Ascending aorta (tissue), 2 donors: ENCODE results near the gene ULK4. TPM values are rescaled to one million over a fixed set of nuclear protein-coding genes. Genes with fewer than 3 reads are reported as not detected.
"Not testable (repeated sequence)": the region's sequence is repeated elsewhere in the genome, so short reads cannot be mapped to it uniquely, and the experiment has no call there.

ENCODE experiments used
- DNase-seq, 2 donors: peaks; one replicate each; pipeline ENCODE4 v3.0.0-alpha.2; 2019; ENCODE audit warnings: low spot score in 2 of 2
- H3K27ac ChIP-seq, 2 donors: fragments of 200-600 bp; sonication (generic); one replicate each; pipeline ENCODE4 v1.5.1; 2016 to 2017; ENCODE audit warnings: mild to moderate bottlenecking in 1 of 2
- H3K27me3 ChIP-seq: fragments of 200-600 bp; sonication (generic); one replicate; pipeline ENCODE4 v1.5.1; 2017
- H3K36me3 ChIP-seq, 2 donors: fragments of 200-600 bp; sonication (generic); one replicate each; pipeline ENCODE4 v1.5.1; 2016
- H3K4me1 ChIP-seq, 2 donors: fragments of 200-600 bp; sonication (generic); one replicate each; pipeline ENCODE4 v1.5.1; 2016 to 2017; ENCODE audit warnings: mild to moderate bottlenecking in 1 of 2
- H3K4me3 ChIP-seq, 2 donors: fragments of 200-600 bp; sonication (generic); one replicate each; pipeline ENCODE4 v1.5.1; 2016 to 2017; ENCODE audit warnings: mild to moderate bottlenecking in 1 of 2
- H3K9me3 ChIP-seq, 2 donors: fragments of 200-600 bp; sonication (generic); one replicate each; pipeline ENCODE4 v1.5.1; 2016
- intact Hi-C: fragments of 100-400 bp; cut with DNase I; formaldehyde crosslinking; loops from one replicate; pipeline ENCODE4 v1.15.1; 2023
- total RNA-seq: library from RNA; depleted of rRNA; stranded (reverse); fragments of >200 nt; gene quantifications from one replicate; pipeline ENCODE4 v1.1.0, GENCODE V29; 2016
- TF ChIP-seq, protein P1 (sequence below), 3 experiments: fragments of 200-600 bp in 2 of 3; fragments of 450-650 bp in 1 of 3; sonication (generic) in 2 of 3; IDR thresholded peaks; one replicate each; pipeline ENCODE4 v1.5.1; 2016 to 2019; ENCODE audit warnings: antibody characterized with exemption in 3 of 3, mild to moderate bottlenecking in 1 of 3, moderate library complexity in 1 of 3

ULK4 gene
- total RNA-seq, 1 donor from 2014 or later: 4.2 TPM

- intact Hi-C loops: no loop called here
- H3K9me3 ChIP-seq: no peaks in the 10 kb centered on the region
- H3K4me1 ChIP-seq: no peaks in the 10 kb centered on the region
- no peak for DNase-seq
- no peaks in the 10 kb centered on the region for H3K27me3 ChIP-seq
- no peak overlapping the region for H3K4me3 ChIP-seq
- H3K27ac ChIP-seq: no peak overlapping the region
- no peaks in the 10 kb centered on the region for H3K36me3 ChIP-seq
- TF ChIP-seq, protein P1, sequence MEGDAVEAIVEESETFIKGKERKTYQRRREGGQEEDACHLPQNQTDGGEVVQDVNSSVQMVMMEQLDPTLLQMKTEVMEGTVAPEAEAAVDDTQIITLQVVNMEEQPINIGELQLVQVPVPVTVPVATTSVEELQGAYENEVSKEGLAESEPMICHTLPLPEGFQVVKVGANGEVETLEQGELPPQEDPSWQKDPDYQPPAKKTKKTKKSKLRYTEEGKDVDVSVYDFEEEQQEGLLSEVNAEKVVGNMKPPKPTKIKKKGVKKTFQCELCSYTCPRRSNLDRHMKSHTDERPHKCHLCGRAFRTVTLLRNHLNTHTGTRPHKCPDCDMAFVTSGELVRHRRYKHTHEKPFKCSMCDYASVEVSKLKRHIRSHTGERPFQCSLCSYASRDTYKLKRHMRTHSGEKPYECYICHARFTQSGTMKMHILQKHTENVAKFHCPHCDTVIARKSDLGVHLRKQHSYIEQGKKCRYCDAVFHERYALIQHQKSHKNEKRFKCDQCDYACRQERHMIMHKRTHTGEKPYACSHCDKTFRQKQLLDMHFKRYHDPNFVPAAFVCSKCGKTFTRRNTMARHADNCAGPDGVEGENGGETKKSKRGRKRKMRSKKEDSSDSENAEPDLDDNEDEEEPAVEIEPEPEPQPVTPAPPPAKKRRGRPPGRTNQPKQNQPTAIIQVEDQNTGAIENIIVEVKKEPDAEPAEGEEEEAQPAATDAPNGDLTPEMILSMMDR (IDR thresholded peaks at IDR 0.05): no peak
Measured at GRCh38 chr3:41286305-41286704, 675.6 kb downstream of the ULK4 start.

DNA sequence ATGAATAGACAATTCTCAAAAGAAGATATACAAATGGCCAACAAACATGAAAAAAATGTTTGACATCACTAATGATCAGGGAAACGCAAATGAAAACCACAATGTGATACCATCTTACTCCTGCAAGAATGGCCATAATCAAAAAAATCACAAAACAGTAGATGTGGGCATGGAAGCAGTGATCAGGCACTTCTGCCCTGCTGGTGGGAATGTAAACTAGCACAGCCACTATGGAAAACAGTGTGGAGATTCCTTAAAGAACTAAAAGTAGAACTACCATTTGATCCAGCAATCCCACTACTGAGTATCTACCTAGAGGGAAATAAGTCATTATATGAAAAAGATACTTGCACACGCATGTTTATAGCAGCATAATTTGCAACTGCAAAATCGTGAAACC lies 677.0 kb downstream of the ULK4 start:
- H3K27ac ChIP-seq, H3K9me3 ChIP-seq, H3K4me1 ChIP-seq, DNase-seq, H3K4me3 ChIP-seq, intact Hi-C loops, H3K36me3 ChIP-seq, H3K27me3 ChIP-seq: not testable (repeated sequence)

- Histone ChIP-seq H3K4me3 (no peak overlapping the region), H3K27me3 (no peaks in the 10 kb centered on the region), H3K36me3 (no peaks in the 10 kb centered on the region), H3K9me3 (no peaks in the 10 kb centered on the region), H3K27ac (no peak overlapping the region), H3K4me1 (no peaks in the 10 kb centered on the region)
- intact Hi-C loops: no loop called here
- no peak for DNase-seq
- TF ChIP-seq, protein P1 (IDR thresholded peaks at IDR 0.05): no peak
Measured at GRCh38 chr3:41277790-41278465, 684.0 kb downstream of the ULK4 start.

DNA sequence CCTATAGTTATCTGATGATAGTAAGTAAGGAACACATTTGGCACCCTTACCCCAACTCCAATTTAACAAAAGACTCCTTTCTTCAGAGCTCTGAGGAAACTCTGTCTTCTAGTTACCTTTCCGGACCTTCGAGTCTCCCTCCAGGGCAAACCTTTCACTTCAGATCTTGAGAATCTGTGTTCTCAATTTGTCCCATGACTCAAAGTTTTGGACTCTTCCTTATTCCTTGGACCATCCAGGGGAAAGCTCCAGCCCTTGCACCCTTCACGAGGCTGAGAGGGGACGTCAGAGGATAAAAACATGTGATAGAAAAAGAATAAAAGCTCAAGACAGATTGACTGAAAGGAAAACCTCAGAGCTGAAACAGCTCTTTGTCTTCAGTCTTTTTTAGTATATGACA lies 685.7 kb downstream of the ULK4 start:
- intact Hi-C loops: no loop called here
- no peak for DNase-seq

DNA sequence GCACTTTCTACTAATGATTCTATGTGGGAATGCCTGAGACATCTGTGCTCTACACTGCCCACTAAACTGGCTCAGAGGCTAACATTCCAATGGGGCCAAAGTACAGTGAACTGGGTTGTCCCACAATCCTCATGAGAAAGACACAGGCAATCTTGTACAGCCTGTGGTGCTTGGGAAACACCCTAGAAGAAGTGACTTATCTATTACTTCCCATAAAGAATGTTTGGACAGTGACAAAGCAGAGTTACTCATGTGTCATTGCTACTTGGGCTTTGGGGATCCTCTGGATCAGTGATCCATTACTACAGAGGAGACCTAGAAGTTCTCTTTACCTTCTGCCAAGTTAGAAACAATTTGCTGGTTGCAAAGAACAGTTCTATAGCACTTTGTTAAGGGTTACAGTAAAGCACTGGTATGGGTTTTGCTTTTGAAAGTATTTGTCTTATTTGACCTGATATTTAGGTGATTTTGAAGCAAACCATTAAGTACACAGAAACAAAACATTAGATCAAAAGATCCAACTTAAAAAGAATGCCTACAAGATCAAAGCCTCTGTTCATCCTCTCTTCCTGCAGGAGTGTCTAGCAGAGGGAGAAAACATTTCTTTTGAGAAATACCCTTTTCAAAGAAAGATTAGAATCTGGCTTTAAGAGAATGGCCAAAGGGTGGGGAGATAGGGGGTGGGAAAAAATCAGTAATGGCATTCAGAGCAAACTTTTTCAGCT lies 686.8 kb downstream of the ULK4 start:
- TF ChIP-seq, protein P1 (IDR thresholded peaks at IDR 0.05): no peak
- Histone ChIP-seq H3K27ac (no peak overlapping the region), H3K36me3 (no peaks in the 10 kb centered on the region), H3K9me3 (no peaks in the 10 kb centered on the region), H3K4me1 (no peaks in the 10 kb centered on the region), H3K4me3 (no peak overlapping the region), H3K27me3 (no peaks in the 10 kb centered on the region)
- DNase-seq: no peak
- intact Hi-C loops: no loop called here

More for the DNA sequence above, 685.7 kb downstream of the ULK4 start:
- Histone ChIP-seq H3K27ac (no peak overlapping the region), H3K27me3 (no peaks in the 10 kb centered on the region), H3K36me3 (no peaks in the 10 kb centered on the region), H3K4me3 (no peak overlapping the region), H3K9me3 (no peaks in the 10 kb centered on the region), H3K4me1 (no peaks in the 10 kb centered on the region)
- TF ChIP-seq, protein P1 (IDR thresholded peaks at IDR 0.05): no peak

DNA sequence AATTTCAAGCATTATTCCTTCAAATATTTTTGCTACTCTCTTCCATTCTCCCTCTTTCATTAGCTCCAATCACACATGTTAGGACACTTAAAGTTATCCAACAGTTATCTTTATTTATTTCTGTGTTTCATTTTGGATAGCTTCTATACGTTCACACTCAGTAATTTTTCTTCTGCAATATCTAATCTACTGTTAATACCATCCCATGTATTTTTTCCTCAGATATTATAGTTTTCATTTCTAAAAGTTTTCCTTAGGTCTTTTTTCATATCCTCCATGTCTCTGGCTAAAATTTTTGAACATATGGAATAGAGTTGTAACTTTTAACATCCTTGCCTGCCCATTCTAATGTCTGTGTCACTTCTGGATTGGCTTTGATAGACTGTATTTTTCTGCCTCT lies 689.2 kb downstream of the ULK4 start:
- Histone ChIP-seq H3K4me3 (no peak overlapping the region), H3K27me3 (no peaks in the 10 kb centered on the region), H3K9me3 (no peaks in the 10 kb centered on the region), H3K4me1 (no peaks in the 10 kb centered on the region), H3K36me3 (no peaks in the 10 kb centered on the region), H3K27ac (no peak overlapping the region)
- intact Hi-C loops: no loop called here
- DNase-seq: no peak
- TF ChIP-seq, protein P1 (IDR thresholded peaks at IDR 0.05): no peak
